Measurements from ENCODE around the gene PIH1D2. TPM values are rescaled to one million over a fixed set of nuclear protein-coding genes. Genes with fewer than 3 reads are reported as not detected.

The PIH1D2 gene
- total RNA-seq, 1 experiment from 2014 or later: 1.6 TPM

DNA sequence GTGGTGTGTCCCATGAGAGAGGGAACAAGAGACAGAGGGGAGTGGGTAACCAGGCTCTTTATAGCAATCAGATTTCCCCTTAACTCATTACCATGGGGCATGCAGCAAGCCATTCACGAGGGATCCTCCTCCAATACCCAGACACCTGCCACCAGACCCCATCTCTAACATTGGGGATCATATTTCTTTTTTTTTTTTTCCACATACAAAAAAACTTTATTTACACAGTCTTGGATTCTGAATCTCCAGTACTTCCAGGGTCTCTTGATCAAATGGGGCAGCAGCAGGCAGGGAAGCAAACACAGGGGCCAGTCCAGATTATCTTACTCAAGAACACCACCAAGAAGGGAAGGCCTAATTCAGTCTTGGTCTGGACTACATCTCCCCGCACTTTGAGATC is 44.4 kb downstream of the PIH1D2 start:
- no peak for DNase-seq (ENCODE audit: low read depth, low spot score)
- ChIA-PET CTCF (no interaction called here), POLR2A (no interaction called here), RAD21 (ENCODE audit: low non-redundant PET in 1 of 2, low total read pairs in 2 of 2, uncharacterized antibody in 2 of 2, unreplicated experiment in 2 of 2) (no interaction called here)
- Histone ChIP-seq H3K9ac (ENCODE audit: low read length) (no peak overlapping the region), H3K36me3 (ENCODE audit: control insufficient read depth in 1 of 2, insufficient read depth in 2 of 2, low read length in 2 of 2) (peaks cover 33 to 35% of the 10 kb centered on the region in 2 experiments; a peak in 3 of 4 replicates), H3K27ac (ENCODE audit: low read depth, low read length) (no peak overlapping the region), H3K79me2 (ENCODE audit: insufficient read depth, low read length) (peaks cover 48% of the 10 kb centered on the region), H3K4me2 (ENCODE audit: low read length) (no peak overlapping the region), H3K9me2 (ENCODE audit: insufficient read depth) (no peaks in the 10 kb centered on the region), H4K20me1 (ENCODE audit: insufficient read depth) (no peaks in the 10 kb centered on the region), H3K27me3 (ENCODE audit: insufficient read depth, low read length) (no peaks in the 10 kb centered on the region), H2AFZ (ENCODE audit: low read depth, low read length, poor library complexity, severe bottlenecking) (no peak overlapping the region), H3K9me3 (ENCODE audit: control insufficient read depth in 1 of 2, insufficient read depth in 1 of 2, low read depth in 1 of 2, low read length in 2 of 2) (no peaks in the 10 kb centered on the region), H3K4me1 (ENCODE audit: control insufficient read depth in 1 of 2, insufficient read depth in 2 of 2, low read length in 2 of 2) (peaks cover 0 to 2% of the 10 kb centered on the region in 2 experiments; a peak in 2 of 4 replicates), H3K4me3 (replicated peaks in 1 of 2; ENCODE audit: low read depth in 1 of 2, low read length in 2 of 2) (no peak overlapping the region)
- intact Hi-C loops (cut with micrococcal nuclease): no loop called here
- no TSS peak for BruUV-seq (replicated peaks)
- ATAC-seq: no peak
- TF ChIP-seq ELF1 (IDR thresholded peaks at IDR 0.05; ENCODE audit: borderline replicate concordance, low read depth) (no peak), POLR2AphosphoS5 (IDR thresholded peaks at IDR 0.05; ENCODE audit: low read depth, low read length) (no peak), EZH2phosphoT487 (IDR thresholded peaks at IDR 0.05; ENCODE audit: borderline replicate concordance) (no peak), SP1 (IDR thresholded peaks at IDR 0.05; ENCODE audit: low read depth) (no peak), FOSL1 (IDR thresholded peaks at IDR 0.05; ENCODE audit: low read depth) (no peak), JUND (IDR thresholded peaks at IDR 0.05) (no peak), RAD21 (IDR thresholded peaks at IDR 0.05; ENCODE audit: low read depth) (no peak), EZH2 (IDR thresholded peaks at IDR 0.05) (no peak), SIN3A (IDR thresholded peaks at IDR 0.05; ENCODE audit: low read depth) (no peak), TCF7L2 (IDR thresholded peaks at IDR 0.05; ENCODE audit: borderline replicate concordance, extremely low read depth, insufficient read depth, insufficient read length) (no peak), POLR2A (IDR thresholded peaks at IDR 0.05; ENCODE audit: borderline replicate concordance, extremely low read depth, insufficient read depth, insufficient read length) (no peak), YY1 (IDR thresholded peaks at IDR 0.05; ENCODE audit: extremely low read depth, insufficient replicate concordance, low read depth, low read length) (no peak), SRF (IDR thresholded peaks at IDR 0.05; ENCODE audit: low read depth) (no peak), CBX3 (IDR thresholded peaks at IDR 0.05; ENCODE audit: low read depth) (no peak)
- TF ChIP-seq, protein P1, sequence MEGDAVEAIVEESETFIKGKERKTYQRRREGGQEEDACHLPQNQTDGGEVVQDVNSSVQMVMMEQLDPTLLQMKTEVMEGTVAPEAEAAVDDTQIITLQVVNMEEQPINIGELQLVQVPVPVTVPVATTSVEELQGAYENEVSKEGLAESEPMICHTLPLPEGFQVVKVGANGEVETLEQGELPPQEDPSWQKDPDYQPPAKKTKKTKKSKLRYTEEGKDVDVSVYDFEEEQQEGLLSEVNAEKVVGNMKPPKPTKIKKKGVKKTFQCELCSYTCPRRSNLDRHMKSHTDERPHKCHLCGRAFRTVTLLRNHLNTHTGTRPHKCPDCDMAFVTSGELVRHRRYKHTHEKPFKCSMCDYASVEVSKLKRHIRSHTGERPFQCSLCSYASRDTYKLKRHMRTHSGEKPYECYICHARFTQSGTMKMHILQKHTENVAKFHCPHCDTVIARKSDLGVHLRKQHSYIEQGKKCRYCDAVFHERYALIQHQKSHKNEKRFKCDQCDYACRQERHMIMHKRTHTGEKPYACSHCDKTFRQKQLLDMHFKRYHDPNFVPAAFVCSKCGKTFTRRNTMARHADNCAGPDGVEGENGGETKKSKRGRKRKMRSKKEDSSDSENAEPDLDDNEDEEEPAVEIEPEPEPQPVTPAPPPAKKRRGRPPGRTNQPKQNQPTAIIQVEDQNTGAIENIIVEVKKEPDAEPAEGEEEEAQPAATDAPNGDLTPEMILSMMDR (IDR thresholded peaks at IDR 0.05 in 2 of 3, conservative IDR thresholded peaks at IDR 0.05 in 1 of 3; ENCODE audit: borderline replicate concordance in 1 of 3, insufficient read depth in 1 of 3, low read depth in 2 of 3, low read length in 2 of 3): no peak
- TF ChIP-seq, protein P2, sequence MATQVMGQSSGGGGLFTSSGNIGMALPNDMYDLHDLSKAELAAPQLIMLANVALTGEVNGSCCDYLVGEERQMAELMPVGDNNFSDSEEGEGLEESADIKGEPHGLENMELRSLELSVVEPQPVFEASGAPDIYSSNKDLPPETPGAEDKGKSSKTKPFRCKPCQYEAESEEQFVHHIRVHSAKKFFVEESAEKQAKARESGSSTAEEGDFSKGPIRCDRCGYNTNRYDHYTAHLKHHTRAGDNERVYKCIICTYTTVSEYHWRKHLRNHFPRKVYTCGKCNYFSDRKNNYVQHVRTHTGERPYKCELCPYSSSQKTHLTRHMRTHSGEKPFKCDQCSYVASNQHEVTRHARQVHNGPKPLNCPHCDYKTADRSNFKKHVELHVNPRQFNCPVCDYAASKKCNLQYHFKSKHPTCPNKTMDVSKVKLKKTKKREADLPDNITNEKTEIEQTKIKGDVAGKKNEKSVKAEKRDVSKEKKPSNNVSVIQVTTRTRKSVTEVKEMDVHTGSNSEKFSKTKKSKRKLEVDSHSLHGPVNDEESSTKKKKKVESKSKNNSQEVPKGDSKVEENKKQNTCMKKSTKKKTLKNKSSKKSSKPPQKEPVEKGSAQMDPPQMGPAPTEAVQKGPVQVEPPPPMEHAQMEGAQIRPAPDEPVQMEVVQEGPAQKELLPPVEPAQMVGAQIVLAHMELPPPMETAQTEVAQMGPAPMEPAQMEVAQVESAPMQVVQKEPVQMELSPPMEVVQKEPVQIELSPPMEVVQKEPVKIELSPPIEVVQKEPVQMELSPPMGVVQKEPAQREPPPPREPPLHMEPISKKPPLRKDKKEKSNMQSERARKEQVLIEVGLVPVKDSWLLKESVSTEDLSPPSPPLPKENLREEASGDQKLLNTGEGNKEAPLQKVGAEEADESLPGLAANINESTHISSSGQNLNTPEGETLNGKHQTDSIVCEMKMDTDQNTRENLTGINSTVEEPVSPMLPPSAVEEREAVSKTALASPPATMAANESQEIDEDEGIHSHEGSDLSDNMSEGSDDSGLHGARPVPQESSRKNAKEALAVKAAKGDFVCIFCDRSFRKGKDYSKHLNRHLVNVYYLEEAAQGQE (IDR thresholded peaks at IDR 0.05; ENCODE audit: low read depth): no peak
- TF ChIP-seq, protein P3, sequence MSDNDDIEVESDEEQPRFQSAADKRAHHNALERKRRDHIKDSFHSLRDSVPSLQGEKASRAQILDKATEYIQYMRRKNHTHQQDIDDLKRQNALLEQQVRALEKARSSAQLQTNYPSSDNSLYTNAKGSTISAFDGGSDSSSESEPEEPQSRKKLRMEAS (IDR thresholded peaks at IDR 0.05): no peak
- TF ChIP-seq, protein P4, sequence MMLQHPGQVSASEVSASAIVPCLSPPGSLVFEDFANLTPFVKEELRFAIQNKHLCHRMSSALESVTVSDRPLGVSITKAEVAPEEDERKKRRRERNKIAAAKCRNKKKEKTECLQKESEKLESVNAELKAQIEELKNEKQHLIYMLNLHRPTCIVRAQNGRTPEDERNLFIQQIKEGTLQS (IDR thresholded peaks at IDR 0.05): no peak
